ENCODE data around the gene SLC16A9. TPM values are rescaled to one million over a fixed set of nuclear protein-coding genes. Genes with fewer than 3 reads are reported as not detected.

SLC16A9 gene
- total RNA-seq, 1 experiment from 2014 or later, result not detected

DNA sequence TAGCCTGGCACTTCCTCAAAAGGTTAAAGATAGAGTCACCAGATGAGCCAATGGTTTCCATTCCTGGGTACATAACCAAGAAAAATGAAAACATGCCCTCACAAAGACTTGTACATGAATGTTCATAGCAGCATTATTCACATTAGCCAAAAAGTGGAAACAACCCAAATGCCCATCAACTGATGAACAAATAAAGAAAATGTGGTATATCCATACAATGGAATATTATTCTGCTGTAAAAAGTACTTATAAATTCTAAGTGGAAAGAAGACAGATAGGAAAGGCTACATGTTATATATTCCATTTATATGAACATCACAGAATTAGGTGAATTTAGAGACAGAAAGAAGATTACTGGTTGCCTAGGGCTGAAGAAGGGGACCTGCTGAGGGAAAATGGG, 10.7 kb upstream of the SLC16A9 start:
- no peak for DNase-seq (ENCODE audit: low spot score)

DNA sequence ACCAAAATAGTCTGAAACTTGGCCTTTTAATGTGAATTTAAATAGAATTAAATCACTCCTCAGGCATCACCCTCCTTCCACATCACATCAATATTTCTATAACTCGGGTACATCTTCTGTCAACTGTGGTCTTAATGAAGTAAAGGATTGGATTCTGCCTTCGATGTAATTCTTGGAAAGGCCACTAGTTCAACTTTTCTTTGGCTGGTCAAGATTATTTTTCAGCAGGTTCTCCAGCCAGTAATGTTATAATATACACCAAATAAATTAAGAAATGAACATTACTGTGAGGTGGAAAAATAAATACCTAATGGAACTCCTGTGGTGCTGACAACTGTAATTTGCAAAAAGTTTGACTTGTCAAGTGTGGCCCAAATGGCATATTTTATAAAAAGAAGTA, 9.7 kb upstream of the SLC16A9 start:
- peak; percentile 12 for DNase-seq (ENCODE audit: low spot score)

DNA sequence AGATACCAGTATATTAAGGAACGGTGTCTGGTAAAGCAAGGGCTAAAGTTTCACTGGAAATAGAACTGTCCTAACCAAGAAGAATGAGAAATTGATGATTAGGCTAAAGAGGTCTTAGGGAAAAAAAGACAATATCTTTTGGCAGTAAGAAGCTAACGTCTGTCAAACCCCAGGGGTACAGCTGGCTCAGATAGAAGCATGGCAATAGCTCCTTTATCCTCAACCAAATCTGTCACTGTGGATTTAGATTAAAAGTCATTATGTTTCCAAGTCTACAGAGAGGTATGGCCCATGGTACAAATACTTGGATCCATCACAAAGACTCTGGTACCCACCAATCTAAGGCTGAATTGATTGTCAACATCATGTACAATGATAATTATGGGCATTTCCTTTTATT, 8.6 kb upstream of the SLC16A9 start:
- DNase-seq (ENCODE audit: low spot score), result no peak

DNA sequence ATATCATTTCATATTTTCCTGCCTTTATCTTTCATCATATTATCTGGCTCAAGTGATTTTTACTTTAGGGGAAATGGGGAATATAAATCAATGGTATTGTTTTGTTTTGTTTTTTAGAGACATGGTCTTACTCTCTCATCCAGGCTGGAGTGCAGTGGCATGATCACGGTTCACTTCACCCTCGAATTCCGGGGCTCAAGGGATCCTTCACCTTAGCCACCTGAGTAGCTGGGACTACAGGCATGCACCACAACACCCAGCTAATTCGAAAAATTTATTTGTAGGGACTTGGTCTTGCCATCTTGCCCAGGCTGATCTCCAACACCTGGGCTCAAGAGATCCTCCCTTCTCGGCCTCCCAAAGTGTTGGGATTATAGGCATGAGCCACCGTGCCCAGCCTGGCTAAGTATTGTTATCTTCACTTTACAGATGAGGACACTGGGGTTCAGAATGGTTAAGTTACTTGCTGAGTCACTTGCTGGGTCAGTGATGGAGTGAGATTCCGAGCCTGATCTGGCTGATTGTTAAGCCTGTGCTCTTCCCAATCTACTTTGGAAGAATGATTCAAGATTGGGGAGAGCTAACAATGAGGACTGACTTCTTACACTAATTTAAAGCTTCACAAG, 3.7 kb upstream of the SLC16A9 start:
- DNase-seq (ENCODE audit: low spot score), result no peak

DNA sequence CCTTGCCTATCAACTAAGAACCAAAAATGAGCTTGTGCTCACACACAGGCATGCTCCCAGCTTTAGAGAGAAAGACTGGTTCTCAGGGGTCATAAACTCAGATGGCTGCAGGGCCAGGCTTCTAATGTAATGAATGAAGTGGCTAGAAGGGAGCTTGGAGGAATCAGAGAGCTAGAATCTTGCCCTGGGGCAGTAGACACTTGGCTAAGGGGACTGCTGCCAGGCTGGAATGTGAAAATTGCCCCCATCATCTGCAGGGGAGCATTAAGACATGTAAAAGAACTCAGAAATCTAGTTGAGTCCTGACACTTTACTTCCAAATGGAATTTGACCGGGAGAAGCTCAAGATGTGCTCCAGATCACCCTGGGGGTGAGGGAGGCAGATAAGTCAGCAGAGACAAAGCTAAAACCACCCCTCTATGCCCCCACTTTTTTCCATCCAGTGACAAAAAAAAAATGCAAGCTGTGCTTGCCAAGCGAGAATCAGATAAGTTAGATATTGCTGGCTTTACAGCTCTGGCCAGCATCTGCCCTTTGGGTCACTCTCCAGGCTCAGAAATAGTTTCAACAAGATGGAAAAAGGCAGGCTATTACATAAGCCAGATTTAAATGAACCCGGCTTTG, 2.3 kb upstream of the SLC16A9 start:
- no peak for DNase-seq (ENCODE audit: low spot score)

GRCh38 chr10:59708816-59709394, 745 bp downstream of the SLC16A9 start:
- no peak for DNase-seq (ENCODE audit: low spot score)

- no peak for DNase-seq (ENCODE audit: low spot score)
Measured at GRCh38 chr10:59706851-59707797, 2.5 kb downstream of the SLC16A9 start.

DNA sequence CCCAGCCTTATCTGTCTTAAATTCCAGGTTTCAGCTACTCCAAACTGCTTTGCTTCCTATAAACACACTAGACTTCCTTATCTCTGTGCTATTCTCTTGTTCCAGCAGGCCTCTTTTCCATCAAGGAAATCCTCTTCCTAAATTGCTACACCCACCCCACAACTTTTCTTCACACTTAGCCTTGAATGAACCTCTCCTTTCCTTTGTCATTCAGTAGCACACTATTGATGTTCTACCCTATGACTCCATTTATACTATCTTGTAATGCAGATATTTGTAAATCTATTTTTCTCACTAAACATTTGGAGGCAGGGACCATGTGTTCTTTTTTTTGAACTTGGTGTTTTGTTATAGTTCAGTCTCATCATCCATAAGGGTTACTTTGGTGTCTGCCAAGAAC, 3.7 kb downstream of the SLC16A9 start:
- DNase-seq (ENCODE audit: low spot score), result no peak

- DNase-seq (ENCODE audit: low spot score), result no peak
Measured at GRCh38 chr10:59704630-59705029, 5.0 kb downstream of the SLC16A9 start.

DNA sequence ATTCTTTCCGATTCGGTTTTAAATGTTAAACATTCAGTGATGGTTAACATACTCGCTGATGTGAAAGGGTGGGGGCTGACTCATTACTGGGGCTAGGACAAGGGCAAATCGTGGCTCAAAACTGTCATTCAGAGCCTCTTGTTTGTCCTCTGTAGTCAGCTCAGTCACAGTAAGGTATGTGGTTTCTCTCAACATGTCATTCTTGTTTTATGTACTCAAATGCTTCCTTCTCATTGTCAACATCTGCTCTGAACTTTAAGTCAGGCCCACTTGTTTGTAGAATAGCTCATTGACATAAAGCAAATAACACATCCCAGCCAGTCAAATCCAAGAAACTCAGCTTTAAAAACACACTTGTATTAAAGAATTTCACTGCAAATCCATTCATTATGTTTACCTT, 7.3 kb downstream of the SLC16A9 start:
- DNase-seq (ENCODE audit: low spot score), result no peak

- no peak for DNase-seq (ENCODE audit: low spot score)
Measured at GRCh38 chr10:59700709-59701108, 8.9 kb downstream of the SLC16A9 start.

DNA sequence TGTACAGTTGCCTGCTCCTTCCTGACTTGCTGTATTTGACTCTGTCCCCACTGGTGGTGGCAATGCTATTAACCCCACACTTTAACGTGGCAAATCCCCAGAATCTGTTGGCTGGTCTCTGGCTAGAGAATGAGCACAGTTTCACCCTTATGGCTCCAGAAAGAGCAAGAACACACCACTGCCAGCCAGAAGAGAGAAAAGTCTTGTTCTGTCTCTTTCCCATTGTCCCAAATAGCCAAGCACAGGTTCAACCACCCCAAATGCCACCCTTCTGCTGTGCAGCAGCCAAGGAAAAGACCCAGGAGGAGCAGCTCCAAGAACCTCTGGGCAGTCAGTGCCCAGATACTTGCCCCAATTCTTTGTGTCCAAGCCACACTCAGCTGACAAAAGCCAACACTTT, 11.3 kb downstream of the SLC16A9 start:
- no peak for DNase-seq (ENCODE audit: low spot score)

GRCh38 chr10:59695637-59696036, 14.0 kb downstream of the SLC16A9 start:
- no peak for DNase-seq (ENCODE audit: low spot score)

DNA sequence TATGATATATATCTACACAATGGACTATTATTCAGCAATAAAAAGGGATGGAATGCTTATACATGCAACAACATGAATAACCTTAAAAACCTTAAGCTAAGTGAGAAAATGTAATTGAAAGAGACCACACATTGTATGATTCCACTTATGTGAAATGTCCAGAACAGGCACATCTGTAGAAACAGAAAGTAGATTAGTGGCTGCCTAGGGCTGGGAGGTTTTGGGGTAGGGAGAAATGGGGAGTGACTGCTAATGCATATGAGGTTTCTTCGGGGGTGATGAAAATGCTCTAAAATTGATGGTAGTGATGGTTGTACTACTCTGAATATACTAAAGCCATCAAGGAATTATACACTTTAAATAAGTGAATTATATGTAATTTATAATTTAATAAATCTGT, 14.7 kb downstream of the SLC16A9 start:
- no peak for DNase-seq (ENCODE audit: low spot score)

DNA sequence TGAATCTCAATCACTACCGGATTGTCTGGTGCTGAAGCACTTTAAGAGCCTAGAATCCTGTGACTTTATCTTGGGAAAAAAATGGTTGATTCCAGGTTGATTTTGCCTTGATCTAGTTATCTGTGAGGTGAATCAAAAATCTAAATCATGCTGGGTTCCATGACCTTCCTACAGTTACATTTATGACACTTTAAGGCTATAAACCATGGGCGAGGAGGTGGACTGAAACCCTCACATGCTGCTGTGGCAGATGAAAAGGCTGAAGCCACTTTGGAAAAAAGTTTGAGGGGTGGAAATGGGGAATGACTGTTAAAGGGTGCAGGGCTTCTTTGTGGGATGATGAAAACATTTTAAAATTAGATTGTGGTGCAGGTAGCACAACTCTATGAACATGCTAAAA, 17.5 kb downstream of the SLC16A9 start:
- no peak for DNase-seq (ENCODE audit: low spot score)

DNA sequence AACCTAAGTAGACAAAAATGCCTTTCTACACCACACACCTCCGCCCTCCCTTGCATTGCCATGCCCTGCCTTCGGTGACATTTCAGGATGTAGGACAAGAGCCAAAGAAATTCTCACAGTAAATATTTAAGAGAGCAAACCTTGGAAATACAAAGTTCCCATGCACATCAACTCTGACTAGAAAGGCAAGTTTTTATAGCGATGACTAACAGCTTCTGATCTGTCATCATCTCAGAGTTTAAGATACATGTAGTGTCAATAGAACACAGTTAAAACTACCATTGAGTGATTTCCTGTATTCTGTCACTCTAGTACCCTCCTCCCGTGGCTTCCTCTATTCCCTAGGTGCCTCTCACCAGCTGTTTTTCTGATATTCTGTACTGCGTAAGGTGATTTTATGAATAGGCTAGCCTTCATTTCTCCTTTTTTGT, 20.7 kb downstream of the SLC16A9 start:
- DNase-seq (ENCODE audit: low spot score), result peak; percentile 23

- DNase-seq (ENCODE audit: low spot score), result no peak
Measured at GRCh38 chr10:59687657-59688056, 22.0 kb downstream of the SLC16A9 start.

- no peak for DNase-seq (ENCODE audit: low spot score)
Measured at GRCh38 chr10:59684006-59684405, 25.6 kb downstream of the SLC16A9 start.

DNA sequence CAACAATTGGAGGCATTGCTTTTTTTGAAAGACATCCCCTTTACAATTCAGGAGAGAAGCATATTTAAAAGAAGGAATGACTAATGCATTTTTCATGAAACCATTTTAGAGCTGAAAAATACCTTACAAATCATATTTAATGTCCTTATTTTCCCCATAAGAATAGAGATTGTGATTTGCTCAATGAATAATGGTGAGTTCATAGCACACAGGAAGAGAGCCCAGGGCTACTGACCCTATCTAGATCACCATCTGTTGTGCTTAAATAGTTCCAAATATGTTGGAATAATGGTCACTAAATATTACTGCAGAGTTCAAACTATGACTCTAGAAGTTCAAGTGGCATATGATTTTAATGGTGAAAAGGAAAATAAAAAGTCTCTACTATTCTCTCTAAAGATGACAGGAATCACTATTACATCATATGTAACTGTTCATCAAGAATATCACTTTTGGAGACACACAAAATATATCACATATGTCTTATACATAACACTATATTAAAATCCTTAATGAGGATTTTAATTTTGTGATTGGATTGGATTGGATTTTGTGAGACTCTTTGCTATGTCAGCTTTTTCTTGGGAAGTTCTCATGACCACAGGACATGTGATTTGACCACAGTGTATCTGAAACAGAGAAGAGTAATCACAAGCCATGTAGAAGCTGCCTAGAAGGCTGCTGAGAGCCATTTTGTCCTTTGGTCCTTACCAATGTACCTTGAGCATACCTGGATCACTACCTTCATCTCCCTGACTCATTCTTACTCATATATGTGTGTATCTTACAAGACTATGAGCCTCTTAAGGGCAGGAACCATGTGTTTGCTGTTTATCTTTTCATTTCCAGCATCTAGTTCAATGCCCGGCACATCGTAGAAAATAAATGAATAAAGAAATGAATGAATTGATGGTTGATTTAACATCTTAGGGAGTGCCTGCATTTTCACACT, 26.4 kb downstream of the SLC16A9 start:
- DNase-seq (ENCODE audit: low spot score), result no peak

GRCh38 chr10:59680199-59680598, 29.5 kb downstream of the SLC16A9 start:
- DNase-seq (ENCODE audit: low spot score), result no peak

GRCh38 chr10:59678884-59679301, 30.8 kb downstream of the SLC16A9 start:
- no peak for DNase-seq (ENCODE audit: low spot score)
